ENCODE results near the gene SLC6A17.

DNA sequence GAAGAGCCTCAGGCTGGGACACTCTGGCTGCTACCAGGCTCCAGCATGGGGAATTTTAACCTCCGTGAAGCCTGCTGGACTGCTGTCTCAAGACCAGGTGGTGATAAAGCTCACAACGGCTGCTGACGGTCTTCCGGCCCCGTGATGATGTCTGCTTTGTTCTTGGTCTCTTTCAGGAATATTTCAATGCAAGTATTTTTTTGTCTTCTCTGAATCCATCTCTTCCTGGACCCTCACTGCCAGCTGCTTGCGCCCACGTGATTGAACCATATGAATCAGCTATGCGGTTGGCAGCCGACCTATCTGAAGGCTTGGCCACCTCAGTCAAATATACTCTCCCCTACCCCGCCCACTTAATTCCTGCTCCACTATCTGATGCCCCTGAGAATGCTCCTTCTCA, 14.6 kb upstream of the SLC6A17 start:
- TF ChIP-seq, protein P1, sequence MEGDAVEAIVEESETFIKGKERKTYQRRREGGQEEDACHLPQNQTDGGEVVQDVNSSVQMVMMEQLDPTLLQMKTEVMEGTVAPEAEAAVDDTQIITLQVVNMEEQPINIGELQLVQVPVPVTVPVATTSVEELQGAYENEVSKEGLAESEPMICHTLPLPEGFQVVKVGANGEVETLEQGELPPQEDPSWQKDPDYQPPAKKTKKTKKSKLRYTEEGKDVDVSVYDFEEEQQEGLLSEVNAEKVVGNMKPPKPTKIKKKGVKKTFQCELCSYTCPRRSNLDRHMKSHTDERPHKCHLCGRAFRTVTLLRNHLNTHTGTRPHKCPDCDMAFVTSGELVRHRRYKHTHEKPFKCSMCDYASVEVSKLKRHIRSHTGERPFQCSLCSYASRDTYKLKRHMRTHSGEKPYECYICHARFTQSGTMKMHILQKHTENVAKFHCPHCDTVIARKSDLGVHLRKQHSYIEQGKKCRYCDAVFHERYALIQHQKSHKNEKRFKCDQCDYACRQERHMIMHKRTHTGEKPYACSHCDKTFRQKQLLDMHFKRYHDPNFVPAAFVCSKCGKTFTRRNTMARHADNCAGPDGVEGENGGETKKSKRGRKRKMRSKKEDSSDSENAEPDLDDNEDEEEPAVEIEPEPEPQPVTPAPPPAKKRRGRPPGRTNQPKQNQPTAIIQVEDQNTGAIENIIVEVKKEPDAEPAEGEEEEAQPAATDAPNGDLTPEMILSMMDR (conservative IDR thresholded peaks at IDR 0.05; ENCODE audit: low read length) = no peak
- TF ChIP-seq EZH2phosphoT487 (IDR thresholded peaks at IDR 0.05; ENCODE audit: borderline replicate concordance) = no peak
